GOT3 (cell line): ENCODE results near the gene TBC1D5.

Experiments
- DNase-seq: peaks from one replicate; lab custom pipeline; 2025; ENCODE audit warnings: mixed read lengths; lab: John Stamatoyannopoulos, UW

TBC1D5 gene

GRCh38 chr3:17166369-17166768, 576.1 kb downstream of the TBC1D5 start:
- DNase-seq = no peak

- no peak for DNase-seq
These were observed 580.3 kb downstream of the TBC1D5 start for GRCh38 chr3:17162116-17162515.

GRCh38 chr3:17160597-17160996, 581.8 kb downstream of the TBC1D5 start:
- no peak for DNase-seq

- no peak for DNase-seq
These were observed 583.3 kb downstream of the TBC1D5 start for GRCh38 chr3:17158941-17159682.

GRCh38 chr3:17157713-17158112, 584.7 kb downstream of the TBC1D5 start:
- DNase-seq = no peak

- DNase-seq = no peak
These were observed 585.6 kb downstream of the TBC1D5 start for GRCh38 chr3:17156864-17157263.

- DNase-seq = no peak
These were observed 586.5 kb downstream of the TBC1D5 start for GRCh38 chr3:17155951-17156350.

- no peak for DNase-seq
These were observed 587.5 kb downstream of the TBC1D5 start for GRCh38 chr3:17154941-17155340.

- no peak for DNase-seq
These were observed 588.2 kb downstream of the TBC1D5 start for GRCh38 chr3:17154221-17154620.

GRCh38 chr3:17153209-17153608, 589.2 kb downstream of the TBC1D5 start:
- DNase-seq = no peak

GRCh38 chr3:17151598-17152373, 590.6 kb downstream of the TBC1D5 start:
- peak; percentile 11 for DNase-seq

- DNase-seq = no peak
These were observed 593.4 kb downstream of the TBC1D5 start for GRCh38 chr3:17149076-17149475.

- no peak for DNase-seq
These were observed 597.8 kb downstream of the TBC1D5 start for GRCh38 chr3:17144665-17144993.

GRCh38 chr3:17143893-17144664, 598.4 kb downstream of the TBC1D5 start:
- DNase-seq = no peak

- DNase-seq = no peak
These were observed 599.9 kb downstream of the TBC1D5 start for GRCh38 chr3:17142516-17142915.

GRCh38 chr3:17141699-17142098, 600.7 kb downstream of the TBC1D5 start:
- DNase-seq = no peak

- no peak for DNase-seq
These were observed 601.5 kb downstream of the TBC1D5 start for GRCh38 chr3:17140670-17141505.

GRCh38 chr3:17138246-17139039, 604.0 kb downstream of the TBC1D5 start:
- no peak for DNase-seq

- DNase-seq = no peak
These were observed 605.1 kb downstream of the TBC1D5 start for GRCh38 chr3:17137321-17137826.

- DNase-seq = no peak
These were observed 606.2 kb downstream of the TBC1D5 start for GRCh38 chr3:17136136-17136721.
